Endometrial microvascular endothelial cells (primary cell): ENCODE measurements around the gene GLDN. TPM values are rescaled to one million over a fixed set of nuclear protein-coding genes. Genes with fewer than 3 reads are reported as not detected.

Source experiments
- in situ Hi-C: cut with HindIII; loops from 2 replicates; pipeline ENCODE4 v1.10.0; 2017; ENCODE audit warnings: low sequenced_read_pairs, low pct_unique_long_range_greater_than_20kb; ENCODE audit errors: inconsistent ontology term
- total RNA-seq: library from RNA; depleted of rRNA; stranded (reverse); fragments of >200 nt; gene quantifications from one replicate; pipeline ENCODE4 v1.2.3, GENCODE V29; 2015; ENCODE audit errors: inconsistent ontology term

Gene GLDN
- total RNA-seq, 1 donor from 2014 or later: not detected

- in situ Hi-C loops: no loop called here
Observed at GRCh38 chr15:51378406-51378805, 37.0 kb downstream of the GLDN start.

- in situ Hi-C loops: no loop called here
Observed at GRCh38 chr15:51379390-51379789, 37.9 kb downstream of the GLDN start.

GRCh38 chr15:51380999-51381806 is 39.7 kb downstream of the GLDN start:
- in situ Hi-C loops: no loop called here

DNA sequence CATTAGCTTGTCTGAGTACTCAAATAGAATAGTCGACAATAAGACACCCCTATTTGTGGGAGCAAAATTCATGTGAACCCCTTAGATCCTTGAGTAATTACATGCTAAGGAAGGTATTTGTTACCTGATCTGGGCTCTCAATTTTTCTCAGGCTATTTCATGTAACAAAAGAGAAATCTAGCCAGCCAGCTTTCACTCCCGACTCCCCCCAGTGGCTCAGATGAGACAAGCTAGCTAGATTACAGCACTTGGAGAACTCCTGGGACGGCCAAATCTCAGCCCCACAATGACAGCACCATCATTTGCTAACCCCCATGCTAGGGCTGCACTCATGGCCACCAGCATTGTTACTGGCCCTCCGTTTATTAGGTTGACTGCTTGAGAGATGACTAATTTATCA is 41.3 kb downstream of the GLDN start:
- in situ Hi-C loops: no loop called here

- in situ Hi-C loops: no loop called here
Observed at GRCh38 chr15:51386029-51386428, 44.6 kb downstream of the GLDN start.

GRCh38 chr15:51386486-51386885 is 45.0 kb downstream of the GLDN start:
- in situ Hi-C loops: no loop called here

DNA sequence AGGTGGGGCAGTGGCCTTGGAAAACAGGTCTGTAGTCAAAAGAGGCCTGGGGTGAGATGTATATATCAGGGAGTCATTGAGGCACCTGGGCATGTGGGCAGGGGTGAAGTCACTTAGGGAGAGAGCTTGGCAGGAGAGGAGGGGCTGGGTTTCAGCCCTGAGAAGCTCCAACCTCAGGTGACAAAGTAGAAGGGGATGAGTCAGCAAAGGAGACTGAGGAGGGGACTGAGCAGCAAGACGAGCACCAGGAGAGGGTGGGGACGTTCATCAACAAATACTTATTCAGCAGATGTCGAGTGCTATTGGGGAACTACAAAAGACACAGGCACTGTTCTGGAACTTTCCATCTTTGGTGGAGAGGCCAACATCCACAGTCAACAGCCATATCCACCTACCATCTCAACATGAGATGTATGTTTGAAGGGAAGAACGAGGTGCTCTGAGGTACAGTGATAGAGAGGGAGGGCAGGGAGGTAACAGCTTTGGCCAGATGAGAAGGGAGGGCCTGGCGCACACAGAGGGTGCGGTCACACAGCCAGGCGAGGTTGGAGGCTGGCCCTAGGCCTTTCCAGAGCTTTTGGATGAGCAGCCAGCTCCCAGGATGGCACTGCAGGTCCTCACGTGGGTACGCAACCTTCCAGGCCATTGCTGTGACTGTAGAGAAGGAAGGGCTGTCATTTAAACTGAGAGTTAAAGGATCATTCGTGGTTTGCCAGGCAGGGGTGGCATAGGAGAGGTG is 45.7 kb downstream of the GLDN start:
- in situ Hi-C loops: no loop called here

- in situ Hi-C loops: no loop called here
Observed at GRCh38 chr15:51387699-51388041, 46.2 kb downstream of the GLDN start.

DNA sequence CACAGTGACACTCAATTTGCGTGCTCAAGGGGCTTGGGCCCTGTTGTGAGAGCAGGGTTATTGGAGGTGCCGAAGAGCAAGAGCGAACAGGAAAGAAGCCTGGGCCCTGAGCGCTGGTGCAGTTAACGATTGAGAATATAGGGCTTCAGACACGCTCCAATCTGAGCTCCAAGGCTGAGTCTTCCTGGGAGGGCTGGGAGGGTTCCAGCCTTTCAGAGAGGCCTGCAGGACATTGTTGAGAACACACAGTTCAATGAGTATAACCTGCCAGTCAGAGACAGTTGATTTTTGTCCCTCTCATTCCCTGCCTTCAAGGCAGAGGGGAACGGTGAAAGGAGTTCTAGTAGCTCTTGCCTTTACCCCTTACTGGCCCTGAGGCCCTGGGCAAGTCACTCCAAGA is 47.3 kb downstream of the GLDN start:
- in situ Hi-C loops: no loop called here

GRCh38 chr15:51390241-51390965 is 48.9 kb downstream of the GLDN start:
- in situ Hi-C loops: no loop called here

DNA sequence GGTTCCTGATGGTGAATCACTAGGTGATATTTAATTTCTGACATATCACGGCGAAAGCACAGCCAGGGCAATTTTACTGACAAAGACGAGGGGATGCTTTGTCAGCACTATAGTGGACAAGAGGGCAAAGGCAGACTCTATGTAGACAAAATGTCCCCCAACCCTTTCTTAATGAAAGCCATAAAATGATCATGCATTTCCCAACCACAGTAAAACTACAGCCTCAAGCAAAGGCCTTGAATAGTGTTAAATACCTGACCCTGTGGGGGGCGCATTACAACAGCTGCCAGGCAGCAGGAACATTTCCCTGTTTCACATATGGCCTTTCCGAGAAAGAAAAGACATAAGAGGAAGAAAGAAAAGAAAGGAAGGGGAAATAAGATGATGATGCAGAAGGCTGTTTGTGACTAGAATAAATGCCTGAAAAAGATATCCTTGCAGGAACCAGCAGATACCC is 49.5 kb downstream of the GLDN start:
- in situ Hi-C loops: no loop called here

DNA sequence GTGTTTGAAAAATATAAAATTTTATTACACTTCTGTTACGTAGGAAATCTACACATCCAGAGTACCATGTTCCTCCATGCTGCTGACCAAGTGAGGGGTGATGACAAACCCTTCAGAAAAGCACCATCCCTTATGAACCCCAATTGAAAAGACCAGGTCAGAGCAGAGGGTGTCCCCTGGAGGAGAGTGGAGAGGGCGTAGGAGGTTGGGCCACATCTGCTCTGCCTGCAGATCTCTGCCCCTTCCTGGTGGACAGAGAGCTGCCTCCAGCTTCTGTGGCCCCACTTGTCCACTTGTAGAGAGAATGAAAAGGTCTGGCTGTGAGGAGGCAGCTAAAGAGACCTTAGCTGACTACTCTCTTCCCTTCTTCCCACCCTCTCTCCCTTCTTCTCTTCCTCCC is 55.5 kb downstream of the GLDN start:
- in situ Hi-C loops: no loop called here

DNA sequence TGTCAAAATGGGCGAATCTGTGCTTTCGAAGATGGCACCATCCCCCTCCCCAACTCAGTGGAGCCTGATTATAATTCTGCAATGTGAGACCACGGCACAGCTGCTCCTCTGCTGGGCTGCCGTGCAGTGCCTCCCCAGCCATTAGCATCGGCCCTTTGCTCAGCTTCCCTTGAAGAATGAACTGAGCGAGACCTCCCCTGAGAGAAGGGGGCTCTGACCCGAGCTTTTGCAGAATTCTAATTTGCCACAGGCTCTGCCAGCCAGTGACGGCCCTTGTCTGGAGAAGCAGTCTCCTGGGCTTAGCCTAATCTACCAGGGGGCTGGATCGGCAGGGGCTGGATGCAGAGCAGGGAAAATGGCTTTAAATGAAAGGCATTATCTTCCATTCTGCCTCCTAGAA is 57.2 kb downstream of the GLDN start:
- in situ Hi-C loops: no loop called here

GRCh38 chr15:51401051-51401780 is 59.8 kb downstream of the GLDN start:
- in situ Hi-C loops: no loop called here

GRCh38 chr15:51401872-51402517 is 60.5 kb downstream of the GLDN start:
- in situ Hi-C loops: no loop called here

- in situ Hi-C loops: no loop called here
Observed at GRCh38 chr15:51403072-51403878, 61.8 kb downstream of the GLDN start.

GRCh38 chr15:51403946-51404695 is 62.7 kb downstream of the GLDN start:
- in situ Hi-C loops: no loop called here
